Epithelial cell of proximal tubule (primary cell): ENCODE measurements around the gene NCBP1. TPM values are rescaled to one million over a fixed set of nuclear protein-coding genes. Genes with fewer than 3 reads are reported as not detected.
A peak's percentile ranks its signal among the peaks of the same experiment; 100 is the strongest.
"Not testable (repeated sequence)": the region's sequence is repeated elsewhere in the genome, so short reads cannot be mapped to it uniquely, and the experiment has no call there.

Experiments used
- DNase-seq: peaks from one replicate; pipeline ENCODE4 v3.0.0-alpha.2; 2011; ENCODE audit warnings: low read depth
- H3K4me3 ChIP-seq: 2 replicates; pipeline ENCODE4 v1.5.1; 2011; ENCODE audit warnings: low read depth, mild to moderate bottlenecking, low read length
- total RNA-seq: library from RNA; depleted of rRNA; stranded (reverse); fragments of >200 nt; gene quantifications from 2 replicates; pipeline ENCODE4 v1.2.3, GENCODE V29; 2015
- TF ChIP-seq, protein P1 (sequence below): conservative IDR thresholded peaks from 2 replicates; pipeline ENCODE4 v1.5.1; 2012; ENCODE audit warnings: low read depth, mild to moderate bottlenecking, low read length

NCBP1 gene, protein sequence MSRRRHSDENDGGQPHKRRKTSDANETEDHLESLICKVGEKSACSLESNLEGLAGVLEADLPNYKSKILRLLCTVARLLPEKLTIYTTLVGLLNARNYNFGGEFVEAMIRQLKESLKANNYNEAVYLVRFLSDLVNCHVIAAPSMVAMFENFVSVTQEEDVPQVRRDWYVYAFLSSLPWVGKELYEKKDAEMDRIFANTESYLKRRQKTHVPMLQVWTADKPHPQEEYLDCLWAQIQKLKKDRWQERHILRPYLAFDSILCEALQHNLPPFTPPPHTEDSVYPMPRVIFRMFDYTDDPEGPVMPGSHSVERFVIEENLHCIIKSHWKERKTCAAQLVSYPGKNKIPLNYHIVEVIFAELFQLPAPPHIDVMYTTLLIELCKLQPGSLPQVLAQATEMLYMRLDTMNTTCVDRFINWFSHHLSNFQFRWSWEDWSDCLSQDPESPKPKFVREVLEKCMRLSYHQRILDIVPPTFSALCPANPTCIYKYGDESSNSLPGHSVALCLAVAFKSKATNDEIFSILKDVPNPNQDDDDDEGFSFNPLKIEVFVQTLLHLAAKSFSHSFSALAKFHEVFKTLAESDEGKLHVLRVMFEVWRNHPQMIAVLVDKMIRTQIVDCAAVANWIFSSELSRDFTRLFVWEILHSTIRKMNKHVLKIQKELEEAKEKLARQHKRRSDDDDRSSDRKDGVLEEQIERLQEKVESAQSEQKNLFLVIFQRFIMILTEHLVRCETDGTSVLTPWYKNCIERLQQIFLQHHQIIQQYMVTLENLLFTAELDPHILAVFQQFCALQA
- total RNA-seq: 26.7 and 34.1 TPM in 2 replicates

DNA sequence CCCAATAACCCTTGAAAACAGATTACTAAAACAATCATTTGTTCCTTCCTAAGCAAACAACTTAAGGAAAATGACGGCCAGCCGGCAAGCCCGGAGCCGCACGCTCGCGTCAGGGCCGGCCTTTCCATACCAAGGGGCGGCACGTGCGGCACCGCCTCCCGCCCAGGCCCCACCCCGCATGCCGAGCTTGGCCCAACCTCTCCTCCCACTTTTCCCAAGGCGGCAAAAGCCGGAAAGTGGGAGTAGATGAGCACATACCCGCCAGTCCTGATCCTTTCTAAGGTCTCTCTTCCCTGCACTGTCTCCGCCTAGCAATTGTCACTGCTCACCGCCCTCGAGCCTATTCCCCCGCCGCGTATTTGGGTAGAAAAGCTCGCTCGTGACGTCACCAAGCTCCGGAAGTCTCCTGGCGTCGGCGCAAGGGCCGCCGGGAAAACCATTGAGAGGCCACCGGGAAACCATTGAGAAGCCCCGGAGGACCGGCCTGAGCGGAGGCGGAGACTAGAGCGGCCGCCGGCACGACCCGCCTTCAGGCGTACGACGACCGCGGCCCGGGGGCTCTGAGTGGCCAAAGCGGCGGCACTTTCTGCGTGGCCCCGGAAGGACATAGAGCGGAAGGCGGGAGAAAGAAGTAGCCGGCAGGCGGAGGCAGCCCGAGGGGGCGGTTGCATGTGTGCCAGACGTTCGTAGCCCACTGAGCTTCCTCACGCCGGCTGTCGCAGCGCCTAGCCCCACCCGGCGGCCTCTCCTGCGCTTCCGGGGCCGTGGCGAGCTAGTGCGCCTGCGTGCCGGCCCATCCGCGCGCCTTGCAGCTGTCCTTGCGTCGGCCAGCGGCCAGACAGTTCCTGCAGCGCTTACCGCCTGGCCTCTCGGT, at the start of gene NCBP1, which contains the start of gene TSTD2:
Gene NCBP1 (plus strand): TSS at position 837 of the 874 bp plus-strand sequence. CDS start 61 bp downstream, outside the sequence.
Gene TSTD2 (minus strand): TSS at position 384 of the 874 bp plus-strand sequence. CDS start 5,806 bp downstream, outside the sequence.
- TF ChIP-seq, protein P1, sequence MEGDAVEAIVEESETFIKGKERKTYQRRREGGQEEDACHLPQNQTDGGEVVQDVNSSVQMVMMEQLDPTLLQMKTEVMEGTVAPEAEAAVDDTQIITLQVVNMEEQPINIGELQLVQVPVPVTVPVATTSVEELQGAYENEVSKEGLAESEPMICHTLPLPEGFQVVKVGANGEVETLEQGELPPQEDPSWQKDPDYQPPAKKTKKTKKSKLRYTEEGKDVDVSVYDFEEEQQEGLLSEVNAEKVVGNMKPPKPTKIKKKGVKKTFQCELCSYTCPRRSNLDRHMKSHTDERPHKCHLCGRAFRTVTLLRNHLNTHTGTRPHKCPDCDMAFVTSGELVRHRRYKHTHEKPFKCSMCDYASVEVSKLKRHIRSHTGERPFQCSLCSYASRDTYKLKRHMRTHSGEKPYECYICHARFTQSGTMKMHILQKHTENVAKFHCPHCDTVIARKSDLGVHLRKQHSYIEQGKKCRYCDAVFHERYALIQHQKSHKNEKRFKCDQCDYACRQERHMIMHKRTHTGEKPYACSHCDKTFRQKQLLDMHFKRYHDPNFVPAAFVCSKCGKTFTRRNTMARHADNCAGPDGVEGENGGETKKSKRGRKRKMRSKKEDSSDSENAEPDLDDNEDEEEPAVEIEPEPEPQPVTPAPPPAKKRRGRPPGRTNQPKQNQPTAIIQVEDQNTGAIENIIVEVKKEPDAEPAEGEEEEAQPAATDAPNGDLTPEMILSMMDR: no peak
- peak; percentile 81 for DNase-seq
- H3K4me3 ChIP-seq: peak within 1 kb of the TSS; percentile 82

DNA sequence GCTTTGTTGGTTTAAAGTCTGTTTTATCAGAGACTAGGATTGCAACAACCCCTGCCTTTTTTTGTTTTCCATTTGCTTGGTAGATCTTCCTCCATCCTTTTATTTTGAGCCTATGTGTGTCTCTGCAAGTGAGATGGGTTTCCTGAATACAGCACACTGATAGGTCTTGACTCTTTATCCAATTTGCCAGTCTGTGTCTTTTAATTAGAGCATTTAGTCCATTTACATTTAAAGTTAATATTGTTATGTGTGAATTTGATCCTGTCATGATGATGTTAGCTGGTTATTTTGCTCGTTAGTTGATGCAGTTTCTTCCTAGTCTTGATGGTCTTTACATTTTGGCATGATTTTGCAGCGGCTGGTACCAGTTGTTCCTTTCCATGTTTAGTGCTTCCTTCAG, 48.8 kb upstream of the NCBP1 start:
- H3K4me3 ChIP-seq, DNase-seq: not testable (repeated sequence)

DNA sequence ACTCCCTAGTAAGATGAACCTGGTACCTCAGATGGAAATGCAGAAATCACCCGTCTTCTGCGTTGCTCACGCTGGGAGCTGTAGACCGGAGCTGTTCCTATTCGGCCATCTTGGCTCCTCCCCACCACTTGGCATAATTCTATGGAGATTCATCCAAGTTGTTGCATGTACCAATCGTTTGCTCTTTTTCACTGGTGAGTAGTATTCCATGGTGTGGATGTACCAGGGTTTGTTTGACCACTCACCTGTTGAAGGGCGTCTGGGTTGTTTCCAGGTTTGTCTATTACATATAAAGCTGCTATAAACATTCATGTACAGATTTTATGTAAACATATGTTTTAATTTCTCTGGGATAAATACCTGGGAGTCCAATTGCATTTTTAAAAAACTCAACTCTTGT, 46.7 kb upstream of the NCBP1 start:
- not testable (repeated sequence) for H3K4me3 ChIP-seq, DNase-seq

DNA sequence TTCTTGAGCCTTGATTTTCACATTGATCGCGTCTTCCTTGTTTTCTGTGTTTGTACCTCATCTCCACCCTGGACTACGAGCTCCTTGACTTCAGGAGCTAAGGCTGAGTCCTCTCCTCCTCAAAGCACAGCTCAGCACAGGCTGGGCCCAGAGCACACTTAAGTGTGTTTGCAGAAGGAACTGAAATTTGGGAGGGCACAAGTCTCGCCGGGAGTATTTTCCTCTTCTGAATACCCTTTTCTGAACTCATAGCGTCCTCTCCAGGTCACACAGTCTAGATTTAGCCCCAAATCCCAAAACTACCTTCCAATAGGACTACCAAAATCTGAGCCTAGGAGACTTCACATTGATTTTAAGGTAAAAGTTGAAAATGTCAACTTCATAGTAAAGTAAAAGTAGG, 42.1 kb upstream of the NCBP1 start:
- H3K4me3 ChIP-seq: no peak overlapping the region
- TF ChIP-seq, protein P1: no peak
- no peak for DNase-seq

DNA sequence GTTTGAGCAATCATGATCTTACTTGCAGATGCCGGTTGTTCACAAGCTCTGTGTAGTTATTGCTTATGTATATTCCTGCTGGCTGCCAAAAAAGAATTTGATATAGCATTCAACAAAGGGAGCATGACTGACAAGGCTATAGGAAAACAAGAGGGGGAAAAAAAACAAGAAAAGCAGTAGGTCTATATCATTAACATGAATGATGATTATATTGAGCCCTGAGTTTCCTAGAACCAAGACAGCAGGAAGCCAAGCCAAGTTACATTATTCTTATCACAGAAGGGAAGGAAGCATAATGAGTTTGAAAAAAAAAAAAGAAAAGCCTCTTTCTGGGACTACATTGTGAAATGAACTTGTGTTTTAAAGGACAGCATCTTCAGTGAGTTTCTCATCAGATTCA, 41.5 kb upstream of the NCBP1 start:
- no peak overlapping the region for H3K4me3 ChIP-seq
- no peak for DNase-seq
- TF ChIP-seq, protein P1: no peak

DNA sequence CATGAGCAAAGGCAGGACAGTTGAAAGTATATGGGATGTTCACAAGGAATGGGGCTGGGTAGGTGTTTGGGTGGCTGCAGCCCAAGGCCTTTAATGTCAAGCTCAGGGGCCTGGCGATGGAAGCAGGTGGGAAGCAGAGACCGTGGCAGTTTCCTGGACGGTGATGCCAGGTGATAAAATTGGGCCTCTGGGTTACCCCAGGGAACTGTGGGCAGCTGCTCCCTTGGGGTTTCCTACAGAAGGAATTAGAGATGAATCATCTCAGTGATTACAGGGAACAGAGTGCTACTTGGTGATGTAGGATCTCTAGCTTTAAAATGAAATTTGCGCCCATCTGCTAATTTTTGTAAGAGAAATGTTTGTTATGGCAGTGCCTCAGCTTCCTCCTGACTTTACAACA, 39.7 kb upstream of the NCBP1 start:
- no peak for DNase-seq
- TF ChIP-seq, protein P1: no peak
- no peak overlapping the region for H3K4me3 ChIP-seq

DNA sequence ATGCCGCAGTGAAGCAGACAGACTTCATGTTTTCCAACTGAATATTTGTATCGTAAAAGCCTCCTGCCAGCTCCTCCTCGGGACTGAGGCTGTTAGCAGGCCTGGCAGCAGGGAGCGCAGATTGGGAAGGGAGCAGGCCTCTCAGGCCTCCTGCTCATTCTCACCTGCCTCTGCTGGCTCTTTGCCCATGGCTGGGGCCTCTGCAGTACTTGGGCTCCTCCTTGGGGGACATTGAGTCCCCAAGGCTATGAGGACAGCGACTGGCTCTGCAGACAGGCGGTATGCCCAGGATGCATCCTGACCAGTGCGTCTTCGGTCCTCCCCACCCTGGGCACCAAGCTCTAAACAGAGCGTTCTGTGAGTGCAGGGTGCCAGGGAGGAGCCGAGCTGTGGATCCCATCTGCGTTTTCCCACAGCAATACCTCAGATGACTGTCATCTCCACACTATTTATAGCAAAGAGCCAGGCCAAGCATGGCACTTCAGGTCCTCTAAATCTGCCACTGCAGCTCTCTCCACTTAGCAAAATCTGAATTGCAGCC, 39.2 kb upstream of the NCBP1 start:
- no peak overlapping the region for H3K4me3 ChIP-seq
- no peak for DNase-seq
- TF ChIP-seq, protein P1: no peak
